A549 (cell line): ENCODE measurements around the gene ADORA1. TPM values are rescaled to one million over a fixed set of nuclear protein-coding genes. Genes with fewer than 3 reads are reported as not detected.
A peak's percentile ranks its signal among the peaks of the same experiment; 100 is the strongest.

Experiments used
- ATAC-seq, 2 experiments: fragments of 200-7000 bp in 1 of 2; fragments of >200 bp in 1 of 2; cut with Nextera tagmentation in 1 of 2; cut with Tn5 transposase in 1 of 2; 3 replicates each; pipeline versions ENCODE4 v1.8.0 to v1.9.1; 2018 to 2020; ENCODE audit warnings: mild to moderate bottlenecking in 1 of 2, moderate library complexity in 1 of 2
- CTCF ChIA-PET: fragments of 300-600 bp; sonication (Branson Sonifier 250); formaldehyde crosslinking; extraction: SDS; loops from one replicate; lab custom pipeline; 2021; ENCODE audit warnings: antibody characterized with exemption, inconsistent platforms; lab: Yijun Ruan, JAX
- POLR2A ChIA-PET: fragments of 350-600 bp; formaldehyde crosslinking; extraction: SDS; loops from one replicate; lab custom pipeline; 2021; ENCODE audit warnings: antibody characterized with exemption, inconsistent platforms; lab: Yijun Ruan, JAX
- DNase-seq, 2 experiments: peaks; one replicate each; pipeline versions ENCODE4 v3.0.0 to v3.0.0-alpha.2; 2011 to 2016; ENCODE audit warnings: low read depth in 1 of 2, low spot score in 1 of 2
- FAIRE-seq: peaks from 2 replicates; lab custom pipeline; 2011; peaks lifted over from hg19 to GRCh38; lab: Jason Lieb, UNC
- H3K27ac ChIP-seq, 2 experiments: fragments of >200 bp; sonication (Bioruptor Twin); formaldehyde crosslinking; 3 replicates each; pipeline ENCODE4 v1.5.1; 2016 to 2017
- H3K4me1 ChIP-seq: fragments of >200 bp; sonication (Bioruptor Twin); formaldehyde crosslinking; 3 replicates; pipeline ENCODE4 v1.6.1; 2016
- H3K4me2 ChIP-seq: fragments of >200 bp; sonication (Bioruptor Twin); formaldehyde crosslinking; 3 replicates; pipeline ENCODE4 v1.6.1; 2016
- H3K4me3 ChIP-seq: fragments of >200 bp; sonication (Bioruptor Twin); formaldehyde crosslinking; 3 replicates; pipeline ENCODE4 v1.5.1; 2016
- H3K9me3 ChIP-seq: fragments of >200 bp; sonication (Bioruptor Twin); formaldehyde crosslinking; 3 replicates; pipeline ENCODE4 v1.6.1; 2016
- BHLHE40 ChIP-seq: IDR thresholded peaks from 2 replicates; pipeline ENCODE4 v1.6.1; 2012; ENCODE audit warnings: low read depth, low read length, inconsistent platforms
- CBX8 ChIP-seq: fragments of 200-600 bp; sonication (generic); IDR thresholded peaks from 2 replicates; pipeline ENCODE4 v1.6.1; 2016
- CHD2 ChIP-seq: fragments of 150-350 bp; IDR thresholded peaks from 2 replicates; pipeline ENCODE4 v1.6.1; 2014; ENCODE audit warnings: low read length; ENCODE audit not compliant: partially characterized antibody
- EHF ChIP-seq: fragments of 250-450 bp; sonication (Bioruptor Pico); IDR thresholded peaks from 2 replicates; pipeline ENCODE4 v1.5.0; 2020; ENCODE audit warnings: mild to moderate bottlenecking
- EHMT2 ChIP-seq: fragments of 200-600 bp; sonication (generic); IDR thresholded peaks from 2 replicates; pipeline ENCODE4 v1.6.1; 2016; ENCODE audit warnings: antibody characterized with exemption, low read depth, mild to moderate bottlenecking, moderate library complexity
- ESRRA ChIP-seq: fragments of 150-350 bp; IDR thresholded peaks from 2 replicates; pipeline ENCODE4 v1.6.1; 2014; ENCODE audit warnings: mild to moderate bottlenecking, low read length, borderline replicate concordance
- FOXS1 ChIP-seq: fragments of 250-450 bp; sonication (Bioruptor Pico); IDR thresholded peaks from 2 replicates; pipeline ENCODE4 v1.5.0; 2020; ENCODE audit warnings: mild to moderate bottlenecking, moderate library complexity
- HDAC2 ChIP-seq: fragments of 200-600 bp; sonication (generic); IDR thresholded peaks from 2 replicates; pipeline ENCODE4 v1.6.1; 2016
- HOXA7 ChIP-seq: fragments of 250-450 bp; sonication (Bioruptor Pico); IDR thresholded peaks from 2 replicates; pipeline ENCODE4 v1.5.0; 2020; ENCODE audit warnings: mild to moderate bottlenecking, moderate library complexity
- HOXB13 ChIP-seq: fragments of 250-450 bp; sonication (Bioruptor Pico); IDR thresholded peaks from 2 replicates; pipeline ENCODE4 v1.5.0; 2020; ENCODE audit warnings: low read depth, mild to moderate bottlenecking, moderate library complexity
- HOXB5 ChIP-seq: fragments of 250-450 bp; sonication (Bioruptor Pico); IDR thresholded peaks from 2 replicates; pipeline ENCODE4 v1.5.0; 2020; ENCODE audit warnings: mild to moderate bottlenecking, moderate library complexity
- JUNB ChIP-seq: fragments of >200 bp; sonication (Bioruptor Twin); formaldehyde crosslinking; IDR thresholded peaks from 2 replicates; pipeline ENCODE4 v1.6.1; 2016
- NR3C1 ChIP-seq: fragments of >200 bp; sonication (Bioruptor Twin); formaldehyde crosslinking; IDR thresholded peaks from 3 replicates; pipeline ENCODE4 v1.6.1; 2017
- POLR2A ChIP-seq: IDR thresholded peaks from 2 replicates; pipeline ENCODE4 v1.6.1; 2012; ENCODE audit warnings: mild to moderate bottlenecking, low read length
- POLR2AphosphoS2 ChIP-seq: conservative IDR thresholded peaks from 2 replicates; pipeline ENCODE4 v1.6.1; 2012; ENCODE audit warnings: low read length, improper control_type of control experiment, inconsistent platforms
- RAD21 ChIP-seq, 2 experiments: fragments of >200 bp in 1 of 2; sonication (Bioruptor Twin) in 1 of 2; formaldehyde crosslinking in 1 of 2; IDR thresholded peaks in 1 of 2; conservative IDR thresholded peaks in 1 of 2; 2 replicates in 1 of 2; 3 replicates in 1 of 2; pipeline ENCODE4 v1.6.1; 2012 to 2018; ENCODE audit warnings: inconsistent platforms in 1 of 2
- RNF2 ChIP-seq: fragments of 200-600 bp; sonication (generic); IDR thresholded peaks from 2 replicates; pipeline ENCODE4 v1.6.1; 2016; ENCODE audit warnings: low read depth, mild to moderate bottlenecking, antibody characterized with exemption, moderate library complexity, borderline replicate concordance
- SMC3 ChIP-seq: fragments of >200 bp; sonication (Bioruptor Twin); formaldehyde crosslinking; IDR thresholded peaks from 3 replicates; pipeline ENCODE4 v1.6.1; 2018; ENCODE audit warnings: inconsistent platforms
- TP53 ChIP-seq: fragments of 250-450 bp; sonication (Bioruptor Pico); IDR thresholded peaks from 2 replicates; pipeline ENCODE4 v1.5.0; 2021; ENCODE audit warnings: mild to moderate bottlenecking, moderate library complexity
- ZC3H11A ChIP-seq: fragments of 450-650 bp; IDR thresholded peaks from 2 replicates; pipeline ENCODE4 v1.6.1; 2014; ENCODE audit warnings: antibody characterized with exemption, mild to moderate bottlenecking
- ZNF302 ChIP-seq: fragments of 250-450 bp; sonication (Bioruptor Pico); IDR thresholded peaks from 2 replicates; pipeline ENCODE4 v1.9.0; 2021; ENCODE audit warnings: inconsistent platforms, mild to moderate bottlenecking, moderate library complexity
- ZSCAN20 ChIP-seq: fragments of 250-450 bp; sonication (Bioruptor Pico); IDR thresholded peaks from 2 replicates; pipeline ENCODE4 v1.8.0; 2022; ENCODE audit warnings: mild to moderate bottlenecking, moderate library complexity
- WGBS: methylation state at CpG from one replicate; pipeline ENCODE4 v1.1.6; 2017; ENCODE audit errors: missing lambda C conversion rate; 5-methylcytosine and 5-hydroxymethylcytosine counted together
- polyA plus RNA-seq, 4 experiments: library from polyadenylated mRNA; depleted of rRNA in 3 of 4; stranded (reverse); fragments of >200 nt; fragmentation: RNase III in 1 of 4; extraction: RNeasy Plus Mini Kit Qiagen cat#74134 plus additional on column Dnase treatment in 1 of 4; gene quantifications; 2 replicates in 3 of 4; 3 replicates in 1 of 4; pipeline ENCODE4 v1.2.3, GENCODE V29; 2011 to 2017
- TF ChIP-seq, protein P1 (sequence below): IDR thresholded peaks from 2 replicates; pipeline ENCODE4 v1.6.1; 2012
- TF ChIP-seq, protein P2 (sequence below): fragments of >200 bp; sonication (Bioruptor Twin); formaldehyde crosslinking; IDR thresholded peaks from 3 replicates; pipeline ENCODE4 v1.6.1; 2016
- TF ChIP-seq, protein P3 (sequence below): fragments of >200 bp; sonication (Bioruptor Twin); formaldehyde crosslinking; IDR thresholded peaks from 2 replicates; pipeline ENCODE4 v1.6.1; 2016
- TF ChIP-seq, protein P4 (sequence below): IDR thresholded peaks from 2 replicates; pipeline ENCODE4 v1.6.1; 2012; ENCODE audit warnings: low read depth, borderline replicate concordance

ADORA1 gene
- polyA plus RNA-seq, 2 of the 4 experiments (the other 2 are of a cell fraction), result 0.48 to 2.4 TPM

DNA sequence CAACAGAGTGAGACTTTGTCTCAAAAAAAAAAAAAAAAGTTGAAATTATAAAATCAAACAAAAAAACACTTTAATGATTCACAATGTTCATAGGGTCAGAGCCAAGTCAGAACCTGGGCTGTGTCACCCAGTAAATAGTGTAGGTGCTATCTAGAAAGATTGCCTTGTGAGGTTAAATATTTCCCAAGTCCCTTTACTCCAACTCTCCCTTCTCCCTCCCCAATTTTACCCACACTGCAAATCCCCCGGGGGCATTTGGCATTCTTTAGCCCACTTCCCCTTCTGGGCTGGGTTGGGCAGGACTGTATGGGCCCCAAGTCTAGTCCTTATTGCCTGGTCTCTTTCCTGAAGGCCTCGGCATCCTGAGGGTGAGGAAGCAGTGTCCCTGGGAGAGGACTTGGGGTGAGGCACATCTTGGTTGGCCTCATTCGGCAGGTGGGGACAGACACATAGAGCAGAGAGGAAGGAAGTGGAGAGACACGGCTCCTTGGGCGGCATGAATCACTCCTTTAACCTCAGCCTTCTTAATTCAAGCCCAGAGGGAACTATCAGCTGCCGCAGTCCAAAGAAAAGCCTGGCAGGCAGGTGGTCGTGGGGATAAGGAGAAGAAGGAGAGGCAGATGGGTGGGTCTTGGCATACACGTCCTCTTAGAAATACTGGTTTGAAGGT lies 8.2 kb downstream of the ADORA1 start:
- TF ChIP-seq BHLHE40, result no peak
- TF ChIP-seq, protein P1, sequence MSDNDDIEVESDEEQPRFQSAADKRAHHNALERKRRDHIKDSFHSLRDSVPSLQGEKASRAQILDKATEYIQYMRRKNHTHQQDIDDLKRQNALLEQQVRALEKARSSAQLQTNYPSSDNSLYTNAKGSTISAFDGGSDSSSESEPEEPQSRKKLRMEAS, result no peak
- TF ChIP-seq, all 56 proteins: peak for 0
- no peak overlapping the region for H3K4me3 ChIP-seq
- POLR2A ChIA-PET, result no interaction called here
- peak overlapping the region; percentile 53 for H3K4me2 ChIP-seq
- H3K9me3 ChIP-seq, result no peaks in the 10 kb centered on the region
- H3K27ac ChIP-seq, result peak overlapping the region in 1 of 2 experiments; percentile 57; a peak in 1 of 6 replicates
- CTCF ChIA-PET, result interaction anchor here (1.3 to 2.2 kb wide), 2 partner anchors 80 to 96 kb away, joined by 6 to 8 read pairs; no protein-coding TSS in a partner anchor
- H3K4me1 ChIP-seq, result peaks cover 13% of the 10 kb centered on the region; the same call in 2 of the 3 replicates
- 36% methylated on average over 8 of the region's 8 CpGs for WGBS
- no peak for FAIRE-seq
- no peak for ATAC-seq
- no peak for DNase-seq

DNA sequence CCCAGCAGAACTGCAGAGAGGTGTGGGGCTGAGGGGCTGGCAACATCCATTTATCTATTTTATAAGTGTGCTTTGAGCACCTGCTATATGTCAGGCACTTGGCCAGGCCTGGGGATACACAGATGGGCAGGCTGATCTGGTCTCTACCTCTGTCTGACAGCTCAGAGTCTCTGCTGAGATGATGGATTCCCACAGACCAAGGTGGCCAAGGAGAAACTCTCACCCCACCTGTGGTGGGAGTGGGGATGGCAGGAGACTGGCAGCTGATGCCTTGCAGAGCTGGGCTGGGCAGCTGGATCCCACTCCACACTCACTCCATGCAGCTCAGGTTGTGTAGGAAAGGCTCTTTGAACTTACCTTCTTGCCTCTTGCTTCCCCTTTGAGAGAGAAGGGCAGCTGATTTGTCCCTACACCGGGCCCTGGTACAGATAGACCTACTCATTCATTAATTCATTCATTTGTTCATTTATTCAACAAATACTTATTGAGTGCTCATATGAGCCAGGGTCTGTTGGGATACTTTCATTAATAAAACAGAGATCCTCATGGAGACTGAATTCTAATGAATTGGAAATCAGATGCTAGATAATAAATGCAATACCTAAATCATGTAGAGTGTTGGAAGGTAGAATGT lies 9.0 kb downstream of the ADORA1 start:
- H3K4me1 ChIP-seq, result peaks cover 13% of the 10 kb centered on the region; the same call in 2 of the 3 replicates
- ChIA-PET CTCF (interaction anchor here (1.3 to 2.2 kb wide), 2 partner anchors 79 to 97 kb away, joined by 6 to 8 read pairs; no protein-coding TSS in a partner anchor), POLR2A (no interaction called here)
- TF ChIP-seq HDAC2, result no peak
- TF ChIP-seq, protein P2, sequence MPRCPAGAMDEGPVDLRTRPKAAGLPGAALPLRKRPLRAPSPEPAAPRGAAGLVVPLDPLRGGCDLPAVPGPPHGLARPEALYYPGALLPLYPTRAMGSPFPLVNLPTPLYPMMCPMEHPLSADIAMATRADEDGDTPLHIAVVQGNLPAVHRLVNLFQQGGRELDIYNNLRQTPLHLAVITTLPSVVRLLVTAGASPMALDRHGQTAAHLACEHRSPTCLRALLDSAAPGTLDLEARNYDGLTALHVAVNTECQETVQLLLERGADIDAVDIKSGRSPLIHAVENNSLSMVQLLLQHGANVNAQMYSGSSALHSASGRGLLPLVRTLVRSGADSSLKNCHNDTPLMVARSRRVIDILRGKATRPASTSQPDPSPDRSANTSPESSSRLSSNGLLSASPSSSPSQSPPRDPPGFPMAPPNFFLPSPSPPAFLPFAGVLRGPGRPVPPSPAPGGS, result no peak
- no peak for TF ChIP-seq SMC3
- TF ChIP-seq ZSCAN20 (CRISPR knock-in tag), result no peak
- no peak for TF ChIP-seq RNF2
- TF ChIP-seq, protein P3, sequence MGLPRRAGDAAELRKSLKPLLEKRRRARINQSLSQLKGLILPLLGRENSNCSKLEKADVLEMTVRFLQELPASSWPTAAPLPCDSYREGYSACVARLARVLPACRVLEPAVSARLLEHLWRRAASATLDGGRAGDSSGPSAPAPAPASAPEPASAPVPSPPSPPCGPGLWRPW, result no peak
- TF ChIP-seq EHMT2, result no peak
- no peak for TF ChIP-seq POLR2A
- no peak for TF ChIP-seq NR3C1
- TF ChIP-seq POLR2AphosphoS2, result no peak
- no peak for TF ChIP-seq HOXA7 (CRISPR knock-in tag)
- no peak for TF ChIP-seq ZC3H11A
- TF ChIP-seq EHF, result no peak
- no peak for TF ChIP-seq HOXB5
- no peak for TF ChIP-seq JUNB
- TF ChIP-seq, protein P4, sequence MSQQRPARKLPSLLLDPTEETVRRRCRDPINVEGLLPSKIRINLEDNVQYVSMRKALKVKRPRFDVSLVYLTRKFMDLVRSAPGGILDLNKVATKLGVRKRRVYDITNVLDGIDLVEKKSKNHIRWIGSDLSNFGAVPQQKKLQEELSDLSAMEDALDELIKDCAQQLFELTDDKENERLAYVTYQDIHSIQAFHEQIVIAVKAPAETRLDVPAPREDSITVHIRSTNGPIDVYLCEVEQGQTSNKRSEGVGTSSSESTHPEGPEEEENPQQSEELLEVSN, result no peak
- no peak for TF ChIP-seq ESRRA
- TF ChIP-seq TP53 (CRISPR knock-in tag), result no peak
- TF ChIP-seq HOXB13 (CRISPR knock-in tag), result no peak
- TF ChIP-seq, all 56 proteins: peak for 0
- no peak overlapping the region for H3K4me2 ChIP-seq
- ATAC-seq (peak; percentile 84 to 88), DNase-seq (peak in 1 of 2 experiments; percentile 65), FAIRE-seq (no peak)
- no peak overlapping the region for H3K4me3 ChIP-seq
- 24% methylated on average over 1 of the region's 1 CpG for WGBS
- no peak overlapping the region for H3K27ac ChIP-seq
- H3K9me3 ChIP-seq, result no peaks in the 10 kb centered on the region

DNA sequence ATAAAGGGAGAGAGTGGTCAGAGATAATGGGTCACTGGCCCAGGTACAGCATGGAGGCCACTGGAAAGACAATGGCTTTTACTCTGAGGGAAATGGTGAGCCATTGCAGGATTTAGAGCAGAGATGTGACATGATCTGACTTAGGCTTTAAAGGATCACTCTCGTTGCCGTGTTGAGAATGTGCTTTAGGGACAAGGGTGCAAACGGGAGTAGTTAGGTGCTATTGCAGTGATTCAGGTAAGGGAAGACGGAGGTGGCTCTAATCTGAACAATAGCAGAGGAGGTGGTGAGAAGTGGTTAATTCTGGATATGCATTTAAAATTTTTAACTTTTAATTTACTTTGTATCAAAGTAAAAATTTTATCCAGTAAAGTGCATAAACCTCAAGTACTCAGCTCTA lies 9.8 kb downstream of the ADORA1 start:
- 67% methylated on average over 4 of the region's 4 CpGs for WGBS
- no peak for DNase-seq
- no peak overlapping the region for H3K27ac ChIP-seq
- no peak overlapping the region for H3K4me2 ChIP-seq
- TF ChIP-seq FOXS1 (CRISPR knock-in tag) (no peak), RAD21 (conservative IDR thresholded peaks at IDR 0.05 in 1 of 2, IDR thresholded peaks at IDR 0.05 in 1 of 2) (no peak), ZNF302 (no peak), CBX8 (no peak), HOXB13 (CRISPR knock-in tag) (no peak), HOXA7 (CRISPR knock-in tag) (no peak), CHD2 (no peak)
- no peak for ATAC-seq
- H3K9me3 ChIP-seq, result no peaks in the 10 kb centered on the region
- ChIA-PET CTCF (interaction anchor here (0.8 to 2.2 kb wide), 2 partner anchors 78 to 98 kb away, joined by 3 to 8 read pairs; no protein-coding TSS in a partner anchor), POLR2A (no interaction called here)
- no peak for FAIRE-seq
- peaks cover 13% of the 10 kb centered on the region; the same call in 2 of the 3 replicates for H3K4me1 ChIP-seq
- H3K4me3 ChIP-seq, result no peak overlapping the region
